GM20000 (cell line): ENCODE data around the gene DPRX.

Source experiments
- DNase-seq: peaks from one replicate; pipeline ENCODE4 v3.0.0; 2012; ENCODE audit warnings: low spot score
- TF ChIP-seq, protein P1 (sequence below): IDR thresholded peaks from 2 replicates; pipeline ENCODE4 v1.5.1; 2012; ENCODE audit warnings: mild to moderate bottlenecking, control low read depth; ENCODE audit errors: extremely low read depth, missing control alignments

DPRX gene

DNA sequence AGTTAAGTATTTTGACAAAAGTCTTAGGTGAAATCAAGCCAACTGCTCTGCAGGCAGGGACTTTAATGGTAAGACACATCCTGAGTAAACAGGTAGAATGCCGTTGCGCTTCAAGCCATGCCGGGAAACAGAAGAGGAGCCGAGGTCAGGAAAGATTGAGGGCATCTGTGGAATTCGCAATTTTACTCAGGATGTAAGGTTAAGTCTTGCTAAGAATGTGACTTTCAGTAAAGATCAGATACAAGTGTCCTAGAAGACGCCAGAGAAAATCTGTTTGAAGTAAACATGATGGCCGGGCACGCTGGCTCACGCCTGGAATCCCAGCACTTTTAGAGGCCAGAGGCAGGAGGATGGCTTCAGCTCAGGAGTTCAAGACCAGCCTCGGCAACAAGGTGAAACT is 33.4 kb upstream of the DPRX start:
- TF ChIP-seq, protein P1, sequence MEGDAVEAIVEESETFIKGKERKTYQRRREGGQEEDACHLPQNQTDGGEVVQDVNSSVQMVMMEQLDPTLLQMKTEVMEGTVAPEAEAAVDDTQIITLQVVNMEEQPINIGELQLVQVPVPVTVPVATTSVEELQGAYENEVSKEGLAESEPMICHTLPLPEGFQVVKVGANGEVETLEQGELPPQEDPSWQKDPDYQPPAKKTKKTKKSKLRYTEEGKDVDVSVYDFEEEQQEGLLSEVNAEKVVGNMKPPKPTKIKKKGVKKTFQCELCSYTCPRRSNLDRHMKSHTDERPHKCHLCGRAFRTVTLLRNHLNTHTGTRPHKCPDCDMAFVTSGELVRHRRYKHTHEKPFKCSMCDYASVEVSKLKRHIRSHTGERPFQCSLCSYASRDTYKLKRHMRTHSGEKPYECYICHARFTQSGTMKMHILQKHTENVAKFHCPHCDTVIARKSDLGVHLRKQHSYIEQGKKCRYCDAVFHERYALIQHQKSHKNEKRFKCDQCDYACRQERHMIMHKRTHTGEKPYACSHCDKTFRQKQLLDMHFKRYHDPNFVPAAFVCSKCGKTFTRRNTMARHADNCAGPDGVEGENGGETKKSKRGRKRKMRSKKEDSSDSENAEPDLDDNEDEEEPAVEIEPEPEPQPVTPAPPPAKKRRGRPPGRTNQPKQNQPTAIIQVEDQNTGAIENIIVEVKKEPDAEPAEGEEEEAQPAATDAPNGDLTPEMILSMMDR = no peak
- DNase-seq = no peak

DNA sequence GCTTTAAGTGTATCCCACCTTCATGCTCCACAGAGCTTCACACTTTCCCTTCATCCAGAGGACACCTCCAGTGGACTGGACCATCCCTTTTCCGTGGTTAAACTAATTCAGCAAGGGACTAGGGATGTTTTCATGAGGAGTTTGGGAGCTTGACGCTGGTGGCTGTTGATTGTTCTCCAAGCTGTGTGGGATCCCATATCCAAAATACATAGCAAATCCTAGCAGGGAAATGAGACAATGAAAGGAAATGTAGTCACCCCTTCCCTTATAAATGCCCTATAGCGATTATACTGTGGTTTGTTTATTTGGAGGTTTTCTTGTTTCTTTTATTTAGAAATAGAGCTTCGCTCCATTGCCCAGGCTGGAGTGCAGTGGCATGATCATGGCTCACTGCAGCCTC is 31.6 kb upstream of the DPRX start:
- TF ChIP-seq, protein P1 = no peak
- no peak for DNase-seq

DNA sequence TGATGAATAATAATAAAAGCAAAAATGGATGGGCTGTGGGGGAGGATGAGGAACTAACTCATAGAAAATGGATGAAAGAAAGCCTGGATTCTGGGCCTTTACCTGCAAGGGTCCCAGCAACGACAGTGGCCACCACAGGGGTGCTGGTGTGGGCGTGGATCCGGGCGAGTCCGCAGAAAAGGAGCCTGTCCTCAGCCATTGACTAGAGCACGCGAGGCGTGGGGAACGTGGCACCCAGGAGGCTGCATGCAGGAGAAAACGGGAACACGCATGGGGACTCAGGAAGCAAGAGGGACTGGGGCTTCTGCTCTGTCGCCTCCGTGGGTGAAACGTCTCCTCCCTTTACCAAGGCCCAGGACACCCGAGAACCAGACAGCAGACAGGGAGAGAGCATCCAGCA is 25.8 kb upstream of the DPRX start:
- no peak for DNase-seq
- TF ChIP-seq, protein P1 = no peak

DNA sequence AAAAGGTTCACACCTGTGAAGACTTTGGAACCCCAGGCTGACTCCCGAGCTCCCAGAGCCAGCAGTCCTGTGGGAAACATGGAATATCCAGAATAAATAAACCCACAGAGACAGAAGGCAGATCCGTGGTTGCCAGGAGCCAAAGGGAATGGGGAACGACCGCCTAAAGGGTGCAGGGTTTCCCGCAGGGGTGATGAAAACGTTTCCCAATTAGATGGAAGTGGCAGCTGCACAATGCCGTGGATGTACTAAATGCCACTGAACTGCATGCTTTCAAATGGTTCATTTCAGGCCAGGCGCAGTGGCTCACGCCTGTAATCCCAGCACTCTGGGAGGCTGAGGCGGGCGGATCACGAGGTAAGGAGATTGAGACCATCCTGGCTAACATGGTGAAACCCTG is 23.4 kb upstream of the DPRX start:
- DNase-seq = no peak

DNA sequence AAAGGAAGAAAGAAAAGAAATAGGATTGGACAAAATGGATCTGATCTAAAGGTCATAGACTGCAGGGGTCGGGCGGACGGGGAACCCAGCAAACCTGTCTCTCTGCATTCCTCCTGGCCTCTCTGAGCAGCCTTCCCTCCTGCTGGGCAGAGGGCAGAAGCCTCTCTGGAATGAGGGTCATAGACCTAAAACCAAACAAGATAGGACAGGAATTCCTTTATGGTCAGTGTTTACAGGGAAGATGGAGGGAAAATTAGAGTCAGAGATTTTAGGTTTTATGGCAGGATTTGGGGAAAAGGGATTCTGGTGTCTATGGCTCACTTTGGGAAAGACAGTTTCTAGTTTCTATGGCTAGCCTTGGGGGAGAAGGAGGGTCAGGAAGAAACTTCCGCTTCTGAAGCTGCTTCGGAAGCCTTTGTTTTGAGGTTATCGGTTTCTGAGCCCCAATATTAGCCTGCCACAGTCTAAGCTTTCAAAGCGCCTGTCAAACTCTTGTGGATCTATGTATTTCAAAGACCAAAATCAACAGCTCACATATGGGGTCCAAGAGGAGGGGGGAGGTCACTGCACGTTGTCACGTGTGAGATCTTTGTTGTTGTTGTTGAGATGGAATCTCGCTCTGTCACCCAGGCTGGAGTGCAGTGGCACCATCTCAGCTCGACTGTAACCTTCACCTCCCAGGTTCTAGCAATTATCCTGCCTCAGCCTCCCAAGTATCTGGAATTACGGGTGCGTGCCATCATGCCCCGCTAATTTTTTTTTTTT is 18.9 kb upstream of the DPRX start:
- DNase-seq = no peak

More for the DNA sequence above, 23.4 kb upstream of the DPRX start:
- TF ChIP-seq, protein P1 = no peak

DNA sequence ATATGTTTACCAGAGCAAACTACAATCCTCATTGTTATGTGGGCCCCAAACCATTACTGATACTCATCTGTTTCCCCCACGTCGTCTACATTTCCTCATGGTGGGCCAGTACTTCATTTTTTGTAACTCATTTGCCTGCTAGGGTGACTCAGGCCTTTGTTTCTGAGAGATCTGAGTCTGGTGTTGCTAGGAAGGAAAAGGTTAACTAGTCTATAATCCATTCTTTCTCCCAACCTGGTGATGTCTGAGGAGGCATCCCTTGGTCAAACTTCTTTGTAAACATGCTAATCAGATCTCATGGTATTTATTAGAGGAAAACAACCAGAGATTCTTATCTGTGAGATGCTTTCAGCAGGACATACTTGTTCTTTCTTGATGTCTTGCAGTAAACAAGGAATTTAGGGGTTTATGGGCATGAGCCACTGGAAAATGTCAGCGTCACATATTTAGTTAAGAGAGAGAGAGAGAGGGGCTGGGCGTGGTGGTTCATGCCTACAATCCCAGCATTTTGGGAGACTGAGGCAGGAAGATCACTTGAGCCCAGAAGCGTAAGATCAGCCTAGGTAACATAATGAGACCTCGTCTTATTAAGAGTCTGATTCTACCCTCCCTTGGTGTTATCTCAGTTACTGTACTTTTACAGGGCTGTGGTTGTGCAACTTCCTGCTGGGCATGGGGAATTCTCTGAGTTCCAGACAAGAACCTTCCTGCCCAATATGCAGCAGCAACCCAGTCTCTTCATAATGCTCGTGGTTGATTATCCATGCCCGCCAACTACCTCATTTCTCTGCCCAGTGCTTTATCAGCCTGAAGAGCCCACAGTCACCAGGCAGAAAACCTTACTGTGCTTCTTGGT is 9.7 kb upstream of the DPRX start:
- DNase-seq = no peak
- TF ChIP-seq, protein P1 = no peak

More for the DNA sequence above, 18.9 kb upstream of the DPRX start:
- TF ChIP-seq, protein P1 = no peak
